Kidney epithelial cell (primary cell): ENCODE data around the gene TSEN34. TPM values are rescaled to one million over a fixed set of nuclear protein-coding genes. Genes with fewer than 3 reads are reported as not detected.
"Not testable (repeated sequence)": the region's sequence is repeated elsewhere in the genome, so short reads cannot be mapped to it uniquely, and the experiment has no call there.

Experiments
- DNase-seq: peaks from one replicate; pipeline ENCODE4 v3.0.0-alpha.2; 2010; ENCODE audit warnings: low read depth
- H3K27me3 ChIP-seq: 2 replicates; pipeline ENCODE4 v1.6.0; 2011; ENCODE audit warnings: low read length; ENCODE audit not compliant: control insufficient read depth, insufficient read depth
- H3K36me3 ChIP-seq: 2 replicates; pipeline ENCODE4 v1.5.1; 2011; ENCODE audit warnings: low read length; ENCODE audit not compliant: control insufficient read depth, insufficient read depth
- H3K4me3 ChIP-seq: 2 replicates; pipeline ENCODE4 v1.5.1; 2011; ENCODE audit warnings: low read depth, mild to moderate bottlenecking, control low read depth, low read length
- total RNA-seq: library from RNA; depleted of rRNA; stranded (reverse); fragments of >200 nt; gene quantifications from 2 replicates; pipeline ENCODE4 v1.2.3, GENCODE V29; 2015
- TF ChIP-seq, protein P1 (sequence below): IDR thresholded peaks from 2 replicates; pipeline ENCODE4 v1.5.1; 2011; ENCODE audit warnings: mild to moderate bottlenecking, moderate library complexity, low read length, control low read depth, inconsistent platforms; ENCODE audit not compliant: insufficient read depth, poor library complexity, severe bottlenecking

TSEN34 gene
- total RNA-seq, 1 donor from 2014 or later: 108 TPM

DNA sequence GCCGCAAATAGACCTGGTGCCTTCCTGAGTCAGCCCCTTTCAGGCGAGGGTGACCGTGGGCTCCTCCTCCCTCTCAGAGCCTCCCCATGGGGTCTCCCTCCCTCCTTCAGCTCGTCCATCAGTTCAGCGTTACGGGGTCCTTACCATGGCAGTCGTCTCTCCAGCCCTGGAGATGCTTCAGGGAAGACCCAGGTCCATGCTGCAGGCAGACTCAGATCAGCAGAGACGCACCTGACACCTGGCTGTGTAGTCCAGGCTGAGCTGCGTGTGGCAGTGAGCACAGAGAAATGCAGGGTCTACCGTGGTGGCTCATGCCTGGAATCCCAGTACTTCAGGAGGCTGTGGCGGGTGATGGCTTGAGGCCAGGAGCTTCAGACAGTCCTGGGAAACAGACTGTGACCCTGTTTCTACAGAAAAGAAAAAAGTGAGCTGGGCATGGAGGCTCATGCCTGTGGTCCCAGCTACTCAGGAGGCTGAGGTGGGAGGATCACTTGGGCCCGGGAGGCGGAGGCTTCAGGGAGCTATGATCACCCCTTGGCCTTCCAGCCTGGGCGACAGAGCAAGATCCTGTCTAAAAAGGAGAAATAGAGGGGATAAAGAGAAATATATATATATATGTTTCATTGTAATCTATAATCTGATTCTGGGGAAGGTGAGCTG is 32.3 kb downstream of the TSEN34 start:
- H3K4me3 ChIP-seq, H3K36me3 ChIP-seq, DNase-seq: not testable (repeated sequence)
- H3K27me3 ChIP-seq: peaks cover 13% of the 10 kb centered on the region

DNA sequence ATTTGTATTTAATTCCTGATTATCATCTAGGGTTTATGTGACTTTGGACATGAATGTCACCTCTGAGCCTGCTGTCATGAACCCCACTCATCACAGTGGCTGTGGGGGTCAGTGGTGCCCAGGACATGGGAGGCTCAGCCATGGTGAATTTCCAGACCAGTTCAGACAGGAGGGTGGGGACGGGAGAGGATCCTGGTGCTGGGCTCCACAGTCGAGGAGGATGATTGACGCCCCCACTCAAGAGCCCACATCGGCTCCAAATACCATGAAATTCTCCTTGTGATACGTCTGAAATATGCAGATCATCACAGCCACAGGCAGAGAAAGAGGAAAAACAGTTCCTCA is 32.8 kb downstream of the TSEN34 start:
- not testable (repeated sequence) for H3K36me3 ChIP-seq, DNase-seq, H3K4me3 ChIP-seq
- H3K27me3 ChIP-seq: peaks cover 13% of the 10 kb centered on the region

GRCh38 chr19:54224619-54225018 is 33.5 kb downstream of the TSEN34 start:
- DNase-seq, H3K36me3 ChIP-seq, H3K4me3 ChIP-seq: not testable (repeated sequence)
- peaks cover 13% of the 10 kb centered on the region for H3K27me3 ChIP-seq

DNA sequence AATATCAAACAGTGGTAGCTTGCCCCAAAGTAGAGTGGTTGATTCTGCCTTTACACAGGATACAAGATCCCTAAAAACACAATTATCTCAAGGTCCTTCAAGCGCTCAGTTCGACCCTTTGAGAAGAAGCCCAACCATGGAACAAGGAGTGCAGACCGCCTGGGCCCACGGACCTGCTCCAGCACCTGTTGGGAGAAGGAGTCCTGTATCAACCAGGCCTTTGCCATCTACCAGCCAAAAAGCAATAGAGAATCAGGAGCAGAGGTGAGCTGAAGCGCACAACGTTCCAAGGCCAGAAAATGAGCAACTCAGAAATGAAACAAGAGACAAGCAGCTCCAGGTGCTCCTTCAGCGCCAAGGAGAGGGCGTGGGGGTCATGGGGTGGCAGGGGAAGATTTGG is 38.0 kb downstream of the TSEN34 start:
- no peak overlapping the region for H3K4me3 ChIP-seq
- H3K36me3 ChIP-seq: no peaks in the 10 kb centered on the region
- TF ChIP-seq, protein P1, sequence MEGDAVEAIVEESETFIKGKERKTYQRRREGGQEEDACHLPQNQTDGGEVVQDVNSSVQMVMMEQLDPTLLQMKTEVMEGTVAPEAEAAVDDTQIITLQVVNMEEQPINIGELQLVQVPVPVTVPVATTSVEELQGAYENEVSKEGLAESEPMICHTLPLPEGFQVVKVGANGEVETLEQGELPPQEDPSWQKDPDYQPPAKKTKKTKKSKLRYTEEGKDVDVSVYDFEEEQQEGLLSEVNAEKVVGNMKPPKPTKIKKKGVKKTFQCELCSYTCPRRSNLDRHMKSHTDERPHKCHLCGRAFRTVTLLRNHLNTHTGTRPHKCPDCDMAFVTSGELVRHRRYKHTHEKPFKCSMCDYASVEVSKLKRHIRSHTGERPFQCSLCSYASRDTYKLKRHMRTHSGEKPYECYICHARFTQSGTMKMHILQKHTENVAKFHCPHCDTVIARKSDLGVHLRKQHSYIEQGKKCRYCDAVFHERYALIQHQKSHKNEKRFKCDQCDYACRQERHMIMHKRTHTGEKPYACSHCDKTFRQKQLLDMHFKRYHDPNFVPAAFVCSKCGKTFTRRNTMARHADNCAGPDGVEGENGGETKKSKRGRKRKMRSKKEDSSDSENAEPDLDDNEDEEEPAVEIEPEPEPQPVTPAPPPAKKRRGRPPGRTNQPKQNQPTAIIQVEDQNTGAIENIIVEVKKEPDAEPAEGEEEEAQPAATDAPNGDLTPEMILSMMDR: no peak
- peaks cover under 1% of the 10 kb centered on the region for H3K27me3 ChIP-seq
- DNase-seq: no peak

- H3K27me3 ChIP-seq: no peaks in the 10 kb centered on the region
- no peaks in the 10 kb centered on the region for H3K36me3 ChIP-seq
- no peak overlapping the region for H3K4me3 ChIP-seq
- DNase-seq: no peak
- TF ChIP-seq, protein P1: no peak
Measured at GRCh38 chr19:54230031-54230430, 38.9 kb downstream of the TSEN34 start.

GRCh38 chr19:54231077-54231931 is 40.2 kb downstream of the TSEN34 start:
- H3K36me3 ChIP-seq: no peaks in the 10 kb centered on the region
- no peak for DNase-seq
- TF ChIP-seq, protein P1: peak; percentile 96
- H3K27me3 ChIP-seq: no peaks in the 10 kb centered on the region
- no peak overlapping the region for H3K4me3 ChIP-seq

DNA sequence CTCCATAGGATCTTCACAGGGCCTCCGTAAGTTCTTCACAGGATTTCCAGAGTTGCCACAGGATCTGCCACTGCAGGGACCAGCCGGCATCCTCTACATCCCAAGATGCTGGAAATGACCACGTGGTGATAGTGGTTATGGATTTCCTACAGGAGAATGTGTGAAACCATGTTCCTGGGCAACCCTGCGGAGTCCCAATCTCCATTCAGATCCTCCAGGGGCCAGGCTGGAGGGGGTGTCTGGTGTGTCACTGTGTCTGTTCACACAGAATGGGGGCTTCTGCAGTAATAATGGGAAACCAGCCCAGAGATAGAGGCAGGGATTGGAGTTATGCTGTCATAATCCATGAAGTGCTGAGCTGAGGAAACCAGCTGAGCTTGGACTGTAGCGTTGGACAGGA is 42.8 kb downstream of the TSEN34 start:
- TF ChIP-seq, protein P1: no peak

DNA sequence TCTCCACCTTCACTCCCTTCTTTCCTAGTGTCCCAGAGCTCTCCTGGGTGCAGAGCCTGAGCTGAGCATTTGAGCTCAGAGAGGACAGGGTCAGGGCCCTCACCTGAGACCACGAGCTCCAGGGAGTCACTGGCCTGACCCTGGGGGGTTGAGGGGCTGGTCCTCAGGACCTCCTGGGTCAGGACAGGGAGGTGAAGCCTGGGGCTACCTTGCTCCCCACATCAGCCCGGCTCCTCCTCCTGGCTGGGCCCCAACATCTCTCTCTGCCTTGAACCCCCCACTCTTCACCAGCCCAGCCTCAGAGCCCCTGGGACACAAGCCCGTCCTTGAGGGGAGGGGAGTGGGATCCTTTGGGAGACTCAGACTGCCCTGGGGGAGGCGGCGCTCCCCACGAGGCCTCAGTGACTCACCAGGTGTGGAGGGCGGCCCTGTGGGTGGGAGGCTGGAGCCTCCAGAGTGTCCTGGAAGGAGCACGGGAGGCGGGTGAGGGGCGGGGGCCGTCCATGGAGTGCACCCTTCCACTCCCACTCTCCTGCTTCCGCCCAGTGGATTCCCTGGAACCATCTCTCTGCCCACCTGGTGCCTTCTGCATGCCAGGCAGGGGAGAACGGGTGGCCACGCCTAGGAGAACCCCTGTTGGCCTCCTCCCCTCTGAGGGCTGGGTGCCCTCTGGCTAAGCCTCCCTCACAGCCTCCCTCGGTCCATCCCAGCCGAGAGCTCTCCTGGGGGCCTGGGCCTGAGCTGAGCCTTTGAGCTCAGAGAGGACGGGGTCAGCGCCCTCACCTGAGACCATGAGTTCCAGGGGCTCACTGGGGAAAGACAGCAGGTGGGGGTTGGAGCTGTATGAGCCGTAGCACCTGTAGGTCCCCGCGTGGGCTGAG is 48.6 kb downstream of the TSEN34 start:
- not testable (repeated sequence) for H3K36me3 ChIP-seq, H3K4me3 ChIP-seq, H3K27me3 ChIP-seq, DNase-seq

More for the DNA sequence above, 42.8 kb downstream of the TSEN34 start:
- Histone ChIP-seq H3K36me3 (no peaks in the 10 kb centered on the region), H3K27me3 (no peaks in the 10 kb centered on the region), H3K4me3 (no peak overlapping the region)
- no peak for DNase-seq

- H3K4me3 ChIP-seq, H3K36me3 ChIP-seq, H3K27me3 ChIP-seq, DNase-seq: not testable (repeated sequence)
Measured at GRCh38 chr19:54240372-54241336, 49.5 kb downstream of the TSEN34 start.
